Brain microvascular endothelial cell (primary cell): ENCODE data around the gene FNTB.

Source experiments
- DNase-seq: peaks from one replicate; pipeline ENCODE4 v3.0.0-alpha.2; 2020
- H3K27ac ChIP-seq: fragments of 250-450 bp; sonication (Bioruptor Pico); 2 replicates; pipeline ENCODE4 v1.5.1; 2020; ENCODE audit warnings: mild to moderate bottlenecking, moderate library complexity
- H3K27me3 ChIP-seq: fragments of 250-450 bp; sonication (Bioruptor Pico); replicated peaks from 2 replicates; pipeline ENCODE4 v1.5.1; 2020; ENCODE audit warnings: mild to moderate bottlenecking
- H3K36me3 ChIP-seq: fragments of 250-450 bp; sonication (Bioruptor Pico); replicated peaks from 2 replicates; pipeline ENCODE4 v1.5.1; 2020; ENCODE audit warnings: mild to moderate bottlenecking
- H3K4me3 ChIP-seq: 2 replicates; pipeline ENCODE4 v1.5.1; 2011; ENCODE audit warnings: low read depth, mild to moderate bottlenecking, control low read depth, low read length, moderate library complexity
- in situ Hi-C: cut with HindIII; loops from 2 replicates; pipeline ENCODE4 v1.10.0; 2017; ENCODE audit warnings: low sequenced_read_pairs, low pct_ligation_motif_present
- TF ChIP-seq, protein P1 (sequence below): IDR thresholded peaks from 2 replicates; pipeline ENCODE4 v1.5.1; 2011; ENCODE audit warnings: low read depth, mild to moderate bottlenecking, moderate library complexity, low read length, control low read depth, inconsistent platforms; ENCODE audit errors: missing control alignments

Gene FNTB

DNA sequence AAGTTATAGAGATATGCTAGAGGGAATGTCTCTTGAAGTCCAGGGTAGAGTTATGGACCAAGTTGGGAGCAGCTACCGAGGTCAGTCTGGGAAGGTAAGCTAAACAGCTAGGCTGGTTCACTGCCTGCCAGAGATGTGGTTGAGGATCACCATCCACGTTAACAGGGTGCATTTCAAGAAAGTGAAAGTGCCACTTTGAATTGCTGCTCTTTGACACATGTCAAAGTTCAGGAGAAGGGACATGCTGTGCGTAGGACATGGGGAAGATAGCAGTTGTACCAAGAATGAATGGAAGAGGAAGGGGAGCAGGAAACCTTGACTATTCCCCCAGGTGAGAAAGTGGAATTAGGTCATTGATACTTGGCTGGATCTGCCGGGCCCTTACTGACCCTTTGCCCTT is 66.1 kb downstream of the FNTB start:
- no peak for DNase-seq
- no peak overlapping the region for H3K27ac ChIP-seq

DNA sequence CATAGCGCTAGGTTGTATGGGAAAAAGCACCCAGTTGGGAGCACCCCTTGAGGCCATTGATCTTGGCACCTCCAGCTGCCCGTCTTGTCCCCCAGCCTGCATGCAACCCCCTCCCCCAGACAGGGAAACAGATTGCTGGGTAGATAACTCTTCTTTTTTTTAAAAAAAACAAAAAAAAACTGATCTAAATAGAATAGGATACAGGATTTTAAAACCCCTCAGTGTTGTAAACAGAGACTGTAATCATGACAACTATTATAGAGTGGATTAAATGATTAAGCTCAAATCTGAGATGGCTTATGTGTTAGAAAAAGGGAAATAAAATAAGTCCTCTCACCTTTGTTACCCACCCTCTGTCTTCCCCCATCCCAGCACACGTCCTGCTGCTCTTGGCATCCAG is 66.8 kb downstream of the FNTB start:
- no peak overlapping the region for H3K27ac ChIP-seq
- H3K4me3 ChIP-seq, result no peak overlapping the region
- TF ChIP-seq, protein P1, sequence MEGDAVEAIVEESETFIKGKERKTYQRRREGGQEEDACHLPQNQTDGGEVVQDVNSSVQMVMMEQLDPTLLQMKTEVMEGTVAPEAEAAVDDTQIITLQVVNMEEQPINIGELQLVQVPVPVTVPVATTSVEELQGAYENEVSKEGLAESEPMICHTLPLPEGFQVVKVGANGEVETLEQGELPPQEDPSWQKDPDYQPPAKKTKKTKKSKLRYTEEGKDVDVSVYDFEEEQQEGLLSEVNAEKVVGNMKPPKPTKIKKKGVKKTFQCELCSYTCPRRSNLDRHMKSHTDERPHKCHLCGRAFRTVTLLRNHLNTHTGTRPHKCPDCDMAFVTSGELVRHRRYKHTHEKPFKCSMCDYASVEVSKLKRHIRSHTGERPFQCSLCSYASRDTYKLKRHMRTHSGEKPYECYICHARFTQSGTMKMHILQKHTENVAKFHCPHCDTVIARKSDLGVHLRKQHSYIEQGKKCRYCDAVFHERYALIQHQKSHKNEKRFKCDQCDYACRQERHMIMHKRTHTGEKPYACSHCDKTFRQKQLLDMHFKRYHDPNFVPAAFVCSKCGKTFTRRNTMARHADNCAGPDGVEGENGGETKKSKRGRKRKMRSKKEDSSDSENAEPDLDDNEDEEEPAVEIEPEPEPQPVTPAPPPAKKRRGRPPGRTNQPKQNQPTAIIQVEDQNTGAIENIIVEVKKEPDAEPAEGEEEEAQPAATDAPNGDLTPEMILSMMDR, result no peak
- H3K27me3 ChIP-seq, result no peaks in the 10 kb centered on the region
- no peak for DNase-seq
- in situ Hi-C loops, result no loop called here
- peaks cover 8% of the 10 kb centered on the region for H3K36me3 ChIP-seq

More for the DNA sequence above, 66.1 kb downstream of the FNTB start:
- TF ChIP-seq, protein P1, result no peak
- no peak overlapping the region for H3K4me3 ChIP-seq
- H3K27me3 ChIP-seq, result no peaks in the 10 kb centered on the region
- peaks cover 8% of the 10 kb centered on the region for H3K36me3 ChIP-seq
- in situ Hi-C loops, result no loop called here

DNA sequence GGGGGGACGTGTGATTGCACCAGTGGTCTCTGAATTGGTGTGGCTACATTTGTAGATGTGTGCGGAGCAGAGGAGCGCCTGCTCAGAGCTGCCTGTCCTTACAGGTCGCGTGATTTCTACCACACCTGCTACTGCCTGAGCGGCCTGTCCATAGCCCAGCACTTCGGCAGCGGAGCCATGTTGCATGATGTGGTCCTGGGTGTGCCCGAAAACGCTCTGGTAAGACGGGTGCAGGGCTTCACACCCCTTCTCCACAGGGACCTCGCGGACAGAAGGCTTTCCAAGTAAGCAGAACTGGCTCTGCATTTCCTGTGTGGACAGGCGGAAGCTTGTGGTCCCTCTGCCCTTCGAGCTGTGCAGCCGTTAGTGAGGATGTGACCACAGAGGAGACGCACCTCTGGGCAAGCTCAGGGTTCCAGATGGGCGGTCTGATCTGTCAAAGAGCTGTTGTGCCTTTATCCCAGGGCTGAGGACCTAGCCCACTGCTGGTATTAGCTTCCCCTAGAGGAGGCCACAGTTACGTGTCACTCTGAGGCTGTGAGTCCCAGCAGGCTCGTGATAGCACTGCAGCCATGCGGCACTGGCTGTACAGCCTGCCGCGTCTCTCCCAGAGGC is 67.9 kb downstream of the FNTB start:
- TF ChIP-seq, protein P1, result no peak
- Histone ChIP-seq H3K36me3 (peaks cover 8% of the 10 kb centered on the region), H3K27ac (no peak overlapping the region), H3K4me3 (no peak overlapping the region), H3K27me3 (no peaks in the 10 kb centered on the region)
- DNase-seq, result no peak
- in situ Hi-C loops, result no loop called here

DNA sequence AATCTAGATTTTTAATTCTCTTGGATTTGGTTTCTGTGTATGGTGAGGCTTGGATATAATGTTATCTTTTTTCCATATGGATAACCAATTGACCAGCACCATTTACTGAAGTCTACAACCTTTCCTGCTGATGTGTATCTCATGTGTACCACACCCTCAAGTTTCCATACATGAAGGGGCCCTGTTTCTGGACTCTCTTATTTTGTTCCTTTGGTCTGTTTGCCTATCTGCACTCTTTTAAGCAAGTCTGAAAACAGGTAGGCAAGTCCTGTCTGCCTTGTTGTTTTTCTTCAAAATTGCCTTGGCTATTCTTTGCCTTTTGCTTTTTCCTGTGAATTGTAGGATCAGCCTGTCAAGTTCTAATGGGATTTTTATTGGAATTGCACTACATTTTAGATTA is 71.0 kb downstream of the FNTB start:
- H3K27ac ChIP-seq, result no peak overlapping the region
- no peak overlapping the region for H3K4me3 ChIP-seq
- in situ Hi-C loops, result no loop called here
- no peaks in the 10 kb centered on the region for H3K27me3 ChIP-seq
- TF ChIP-seq, protein P1, result no peak
- peaks cover 14% of the 10 kb centered on the region for H3K36me3 ChIP-seq
- no peak for DNase-seq

DNA sequence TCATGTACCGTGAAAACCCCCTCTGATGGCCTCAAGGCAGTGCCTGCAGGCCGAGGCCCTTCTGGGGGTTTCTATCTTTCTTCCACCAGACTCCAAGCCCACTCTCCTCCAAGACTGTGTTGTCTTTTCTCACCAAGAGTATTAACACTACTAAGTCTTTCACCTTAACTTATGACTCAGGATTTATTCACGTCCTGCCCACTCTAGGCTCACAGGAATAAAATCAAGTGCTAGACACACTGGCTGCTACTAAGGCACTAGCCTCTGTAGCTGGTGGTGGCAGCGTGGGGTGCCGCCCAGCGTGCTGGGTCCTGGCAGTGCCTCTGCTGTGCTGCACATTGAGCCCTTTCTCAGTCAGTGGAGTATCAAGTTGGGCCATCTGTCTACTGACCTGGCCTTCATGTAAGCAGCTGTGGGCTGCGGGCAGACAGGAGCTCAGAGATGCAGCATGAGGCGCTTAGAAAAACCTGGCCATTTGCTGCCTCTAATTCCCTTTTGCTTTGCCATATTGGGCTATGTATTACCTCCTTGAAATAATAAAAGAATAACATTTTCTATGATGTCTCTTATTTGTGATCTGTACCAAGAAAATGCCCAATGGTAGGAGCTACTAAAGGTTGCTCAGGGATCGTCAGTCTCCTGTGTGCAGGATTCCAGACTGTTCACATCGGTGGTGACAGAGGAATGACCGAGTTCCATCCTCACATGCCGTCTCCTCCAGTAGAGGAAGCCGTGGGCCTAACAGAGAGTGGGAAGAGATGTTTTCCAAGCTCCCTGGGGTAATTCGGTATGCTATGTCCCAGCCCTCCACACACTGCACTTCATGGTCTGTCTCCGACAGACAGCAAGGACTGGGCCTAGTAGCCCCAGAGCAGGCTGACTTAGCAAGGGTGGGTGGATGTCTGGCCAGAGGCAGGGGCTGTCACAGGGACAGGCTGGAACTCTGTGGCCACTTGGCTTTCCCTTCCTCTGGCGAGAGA is 75.7 kb downstream of the FNTB start:
- H3K27me3 ChIP-seq, result no peaks in the 10 kb centered on the region

More for the DNA sequence above, 75.7 kb downstream of the FNTB start:
- TF ChIP-seq, protein P1, result no peak
- DNase-seq, result no peak
- Histone ChIP-seq H3K36me3 (peaks cover 11% of the 10 kb centered on the region), H3K27ac (no peak overlapping the region), H3K4me3 (no peak overlapping the region)
- in situ Hi-C loops, result no loop called here
